H9 (cell line): ENCODE data around the gene KDM4C. TPM values are rescaled to one million over a fixed set of nuclear protein-coding genes. Genes with fewer than 3 reads are reported as not detected.

Source experiments
- DNase-seq: peaks from one replicate; pipeline ENCODE4 v3.0.0-alpha.2; 2017
- H2AFZ ChIP-seq: one replicate; pipeline ENCODE4 v1.6.1; 2013; ENCODE audit warnings: mild to moderate bottlenecking, low read length, control low read depth, moderate library complexity
- H2AK5ac ChIP-seq: 2 replicates; pipeline ENCODE4 v1.6.1; 2013; ENCODE audit warnings: low read length, control low read depth, mixed read lengths; ENCODE audit not compliant: insufficient read length
- H2BK120ac ChIP-seq: one replicate; pipeline ENCODE4 v1.6.1; 2013; ENCODE audit warnings: low read depth, mild to moderate bottlenecking, low read length, control low read depth, inconsistent platforms; ENCODE audit not compliant: poor library complexity, severe bottlenecking
- H2BK12ac ChIP-seq: 2 replicates; pipeline ENCODE4 v1.6.1; 2013; ENCODE audit warnings: low read length, control low read depth, mixed read lengths, low read depth; ENCODE audit not compliant: insufficient read length
- H2BK15ac ChIP-seq: 2 replicates; pipeline ENCODE4 v1.6.1; 2013; ENCODE audit warnings: low read depth, low read length, control low read depth
- H2BK20ac ChIP-seq: one replicate; pipeline ENCODE4 v1.6.1; 2013; ENCODE audit warnings: low read depth, mild to moderate bottlenecking, low read length, control low read depth, inconsistent platforms; ENCODE audit not compliant: poor library complexity, severe bottlenecking
- H2BK5ac ChIP-seq: 2 replicates; pipeline ENCODE4 v1.6.1; 2013; ENCODE audit warnings: low read length, control low read depth, mixed read lengths; ENCODE audit not compliant: insufficient read length
- H3K14ac ChIP-seq: 2 replicates; pipeline ENCODE4 v1.6.1; 2013; ENCODE audit warnings: low read length, control low read depth; ENCODE audit not compliant: insufficient read depth
- H3K18ac ChIP-seq: 2 replicates; pipeline ENCODE4 v1.6.1; 2013; ENCODE audit warnings: low read depth, mild to moderate bottlenecking, mixed read lengths, low read length, control low read depth; ENCODE audit not compliant: insufficient read length
- H3K23ac ChIP-seq: 2 replicates; pipeline ENCODE4 v1.6.1; 2013; ENCODE audit warnings: low read length, control low read depth, mixed read lengths, low read depth; ENCODE audit not compliant: insufficient read length
- H3K23me2 ChIP-seq: 2 replicates; pipeline ENCODE4 v1.6.1; 2013; ENCODE audit warnings: low read depth, mild to moderate bottlenecking, mixed read lengths, low read length, control low read depth; ENCODE audit not compliant: insufficient read length, poor library complexity, severe bottlenecking
- H3K27ac ChIP-seq: 2 replicates; pipeline ENCODE4 v1.5.1; 2013; ENCODE audit warnings: low read length, control low read depth, mixed read lengths, low read depth; ENCODE audit not compliant: insufficient read length
- H3K27me3 ChIP-seq: 2 replicates; pipeline ENCODE4 v1.6.1; 2013; ENCODE audit warnings: low read length, control low read depth, inconsistent platforms; ENCODE audit not compliant: insufficient read depth
- H3K4ac ChIP-seq: 2 replicates; pipeline ENCODE4 v1.6.1; 2013; ENCODE audit warnings: low read depth, mild to moderate bottlenecking, control low read depth, inconsistent platforms, low read length, moderate library complexity
- H3K4me1 ChIP-seq: 2 replicates; pipeline ENCODE4 v1.6.1; 2013; ENCODE audit warnings: low read length, control low read depth, inconsistent platforms; ENCODE audit not compliant: insufficient read depth
- H3K4me2 ChIP-seq: 2 replicates; pipeline ENCODE4 v1.6.1; 2013; ENCODE audit warnings: low read length, control low read depth, mixed read lengths; ENCODE audit not compliant: insufficient read length, insufficient read depth
- H3K56ac ChIP-seq: 2 replicates; pipeline ENCODE4 v1.6.1; 2013; ENCODE audit warnings: low read depth, mild to moderate bottlenecking, mixed read lengths, low read length, control low read depth; ENCODE audit not compliant: insufficient read length
- H3K79me1 ChIP-seq: 2 replicates; pipeline ENCODE4 v1.6.1; 2013; ENCODE audit warnings: low read depth, mild to moderate bottlenecking, moderate library complexity, low read length, control low read depth, inconsistent platforms; ENCODE audit not compliant: insufficient read depth, poor library complexity, severe bottlenecking
- H3K79me2 ChIP-seq: 2 replicates; pipeline ENCODE4 v1.6.1; 2013; ENCODE audit warnings: low read length, control low read depth, inconsistent platforms; ENCODE audit not compliant: insufficient read depth
- H3K9ac ChIP-seq: 2 replicates; pipeline ENCODE4 v1.6.1; 2013; ENCODE audit warnings: low read length, control low read depth, mixed read lengths; ENCODE audit not compliant: insufficient read length; ENCODE audit errors: extremely low read depth
- H3K9me3 ChIP-seq: one replicate; pipeline ENCODE4 v1.6.1; 2013; ENCODE audit warnings: low read depth, low read length, inconsistent platforms; ENCODE audit not compliant: control insufficient read depth
- H3T11ph ChIP-seq: one replicate; pipeline ENCODE4 v1.6.1; 2013; ENCODE audit warnings: mild to moderate bottlenecking, low read length, control low read depth, inconsistent platforms
- H4K20me1 ChIP-seq: one replicate; pipeline ENCODE4 v1.6.1; 2013; ENCODE audit not compliant: control insufficient read depth, insufficient read length, insufficient read depth
- H4K5ac ChIP-seq: 2 replicates; pipeline ENCODE4 v1.6.1; 2013; ENCODE audit warnings: low read depth, mild to moderate bottlenecking, mixed read lengths, low read length, control low read depth; ENCODE audit not compliant: insufficient read length
- H4K8ac ChIP-seq: replicated peaks from 2 replicates; pipeline ENCODE4 v1.6.1; 2013; ENCODE audit warnings: low read length, control low read depth, mixed read lengths, low read depth; ENCODE audit not compliant: insufficient read length
- H4K91ac ChIP-seq: 2 replicates; pipeline ENCODE4 v1.6.1; 2013; ENCODE audit warnings: low read depth, mild to moderate bottlenecking, moderate library complexity, mixed read lengths, low read length, control low read depth; ENCODE audit not compliant: insufficient read length
- H3K27ac Mint-ChIP-seq, 3 experiments: 2 replicates in 2 of 3; 3 replicates in 1 of 3; pipeline ENCODE4 v1.8.0; 2020 to 2021; ENCODE audit warnings: mixed read lengths in 3 of 3, mild to moderate bottlenecking in 1 of 3, moderate library complexity in 1 of 3
- H3K27me3 Mint-ChIP-seq: 2 replicates; pipeline ENCODE4 v1.8.0; 2021; ENCODE audit warnings: low read depth, mild to moderate bottlenecking, moderate library complexity, mixed read lengths
- H3K36me3 Mint-ChIP-seq, 3 experiments: 2 replicates in 2 of 3; 3 replicates in 1 of 3; pipeline ENCODE4 v1.8.0; 2020 to 2021; ENCODE audit warnings: low read depth in 3 of 3, mixed read lengths in 3 of 3; ENCODE audit not compliant: insufficient read depth in 1 of 3
- H3K4me1 Mint-ChIP-seq, 2 experiments: 2 replicates each; pipeline ENCODE4 v1.8.0; 2020; ENCODE audit warnings: mixed read lengths in 2 of 2
- H3K4me3 Mint-ChIP-seq, 2 experiments: 2 replicates in 1 of 2; 3 replicates in 1 of 2; pipeline ENCODE4 v1.8.0; 2020 to 2021; ENCODE audit warnings: mild to moderate bottlenecking in 2 of 2, mixed read lengths in 2 of 2, moderate library complexity in 1 of 2
- H3K9me3 Mint-ChIP-seq, 2 experiments: 2 replicates in 1 of 2; 3 replicates in 1 of 2; pipeline ENCODE4 v1.8.0; 2020; ENCODE audit warnings: mild to moderate bottlenecking in 2 of 2, mixed read lengths in 2 of 2, moderate library complexity in 1 of 2
- CTCF ChIP-seq: fragments of 200-600 bp; sonication (generic); conservative IDR thresholded peaks from 3 replicates; pipeline ENCODE4 v1.8.0; 2021; ENCODE audit warnings: antibody characterized with exemption, mild to moderate bottlenecking
- WGBS: extraction: QIAGEN DNeasy Blood & Tissue Kit; methylation state at CpG from one replicate; pipeline ENCODE4 v1.1.7; 2013; ENCODE audit warnings: missing lambda C conversion rate, low lambda C conversion rate, mixed read lengths; ENCODE audit not compliant: insufficient read length; ENCODE audit errors: extremely low coverage; 5-methylcytosine and 5-hydroxymethylcytosine counted together
- total RNA-seq: library from RNA; stranded (reverse); gene quantifications from 2 replicates; pipeline ENCODE4 v1.2.1, GENCODE V29; 2021

The KDM4C gene
- total RNA-seq, 1 experiment from 2014 or later: 24.0 TPM

GRCh38 chr9:7033076-7034045 is 275.6 kb downstream of the KDM4C start:
- no peaks in the 10 kb centered on the region for H3K79me2 ChIP-seq
- no peak overlapping the region for H3K18ac ChIP-seq
- TF ChIP-seq CTCF: no peak
- no peak overlapping the region for H3T11ph ChIP-seq
- H3K14ac ChIP-seq: no peak overlapping the region
- no peak overlapping the region for H3K27ac ChIP-seq
- Mint-ChIP-seq H3K27me3 (no peaks in the 10 kb centered on the region), H3K36me3 (no peaks in the 10 kb centered on the region; a peak in 1 of 7 replicates), H3K4me3 (no peak overlapping the region), H3K9me3 (no peaks in the 10 kb centered on the region), H3K4me1 (peaks cover 8 to 11% of the 10 kb centered on the region in 2 experiments), H3K27ac (no peak overlapping the region)
- WGBS: no CpG with 5 or more reads among the region's 5 CpGs
- no peak overlapping the region for H3K4me2 ChIP-seq
- no peak overlapping the region for H2BK5ac ChIP-seq
- no peak overlapping the region for H3K9ac ChIP-seq
- H4K91ac ChIP-seq: no peak overlapping the region
- no peaks in the 10 kb centered on the region for H3K9me3 ChIP-seq
- H4K20me1 ChIP-seq: no peaks in the 10 kb centered on the region
- H3K4ac ChIP-seq: no peak overlapping the region
- no peak overlapping the region for H4K8ac ChIP-seq
- no peak overlapping the region for H3K23ac ChIP-seq
- H3K4me1 ChIP-seq: no peaks in the 10 kb centered on the region
- no peak overlapping the region for H2BK15ac ChIP-seq
- H2BK12ac ChIP-seq: no peak overlapping the region
- no peaks in the 10 kb centered on the region for H3K79me1 ChIP-seq
- no peak overlapping the region for H2BK20ac ChIP-seq
- H3K23me2 ChIP-seq: no peaks in the 10 kb centered on the region
- no peak for DNase-seq
- no peaks in the 10 kb centered on the region for H3K27me3 ChIP-seq
- no peak overlapping the region for H4K5ac ChIP-seq
- H2AK5ac ChIP-seq: no peak overlapping the region
- no peak overlapping the region for H2BK120ac ChIP-seq
- no peak overlapping the region for H2AFZ ChIP-seq
- H3K56ac ChIP-seq: no peak overlapping the region
